Liver (tissue), 9 donors: ENCODE results near the gene FAN1. TPM values are rescaled to one million over a fixed set of nuclear protein-coding genes. Genes with fewer than 3 reads are reported as not detected.

ENCODE experiments used
- DNase-seq: peaks from one replicate; pipeline ENCODE4 v3.0.0-alpha.2; 2017; ENCODE audit warnings: low spot score
- H3K27ac ChIP-seq, 2 donors: one replicate each; pipeline ENCODE4 v1.7.0; 2013; ENCODE audit warnings: inconsistent platforms in 2 of 2, low read length in 2 of 2, control low read depth in 1 of 2, low read depth in 1 of 2, mild to moderate bottlenecking in 1 of 2
- H3K27me3 ChIP-seq, 4 donors: one replicate each; pipeline versions ENCODE4 v1.6.1 to v1.7.0; 2013; ENCODE audit warnings: low read length in 3 of 4, inconsistent platforms in 1 of 4, mild to moderate bottlenecking in 1 of 4, moderate library complexity in 1 of 4; ENCODE audit not compliant: control insufficient read depth in 4 of 4, insufficient read depth in 4 of 4
- H3K36me3 ChIP-seq, 4 donors: one replicate each; pipeline versions ENCODE4 v1.6.1 to v1.7.0; 2013; ENCODE audit warnings: low read length in 3 of 4, mild to moderate bottlenecking in 3 of 4, low read depth in 1 of 4, moderate library complexity in 1 of 4; ENCODE audit not compliant: control insufficient read depth in 4 of 4, insufficient read depth in 3 of 4
- H3K4me1 ChIP-seq, 4 donors: one replicate each; pipeline versions ENCODE4 v1.6.1 to v1.7.0; 2013; ENCODE audit warnings: low read length in 3 of 4, mild to moderate bottlenecking in 3 of 4, moderate library complexity in 1 of 4; ENCODE audit not compliant: control insufficient read depth in 4 of 4, insufficient read depth in 4 of 4
- H3K4me3 ChIP-seq, 3 donors: one replicate each; pipeline versions ENCODE4 v1.6.1 to v1.7.0; 2013; ENCODE audit warnings: low read length in 3 of 3, control low read depth in 1 of 3, low read depth in 1 of 3, mild to moderate bottlenecking in 1 of 3
- H3K9ac ChIP-seq, 2 donors: one replicate each; pipeline ENCODE4 v1.7.0; 2013; ENCODE audit warnings: low read length in 2 of 2, mild to moderate bottlenecking in 2 of 2, moderate library complexity in 2 of 2, control low read depth in 1 of 2, low read depth in 1 of 2
- H3K9me3 ChIP-seq, 4 donors: one replicate each; pipeline versions ENCODE4 v1.6.1 to v1.7.0; 2013; ENCODE audit warnings: low read length in 3 of 4; ENCODE audit not compliant: control insufficient read depth in 4 of 4
- ATF3 ChIP-seq: IDR thresholded peaks from 2 replicates; pipeline ENCODE4 v1.6.1; 2016; ENCODE audit warnings: antibody characterized with exemption
- CTCF ChIP-seq: fragments of 150-350 bp; IDR thresholded peaks from 2 replicates; pipeline ENCODE4 v1.5.1; 2017; ENCODE audit warnings: improper control_type of control experiment, low read depth, low read length; ENCODE audit not compliant: missing input control
- EGR1 ChIP-seq, 2 donors: IDR thresholded peaks; 2 replicates each; pipeline ENCODE4 v1.6.1; 2016 to 2018; ENCODE audit warnings: antibody characterized with exemption in 2 of 2, low read depth in 2 of 2
- FOXA1 ChIP-seq: IDR thresholded peaks from 2 replicates; pipeline ENCODE4 v1.6.1; 2016; ENCODE audit warnings: antibody characterized with exemption
- FOXA2 ChIP-seq: IDR thresholded peaks from 2 replicates; pipeline ENCODE4 v1.6.1; 2016; ENCODE audit warnings: antibody characterized with exemption
- GABPA ChIP-seq, 2 donors: IDR thresholded peaks in 1 of 2; conservative IDR thresholded peaks in 1 of 2; 2 replicates each; pipeline ENCODE4 v1.6.1; 2016; ENCODE audit warnings: antibody characterized with exemption in 2 of 2, mild to moderate bottlenecking in 1 of 2, moderate library complexity in 1 of 2
- HNF4A ChIP-seq, 2 donors: conservative IDR thresholded peaks; 2 replicates each; pipeline ENCODE4 v1.6.1; 2016; ENCODE audit warnings: antibody characterized with exemption in 2 of 2, mild to moderate bottlenecking in 2 of 2
- HNF4G ChIP-seq: IDR thresholded peaks from 2 replicates; pipeline ENCODE4 v1.6.1; 2016; ENCODE audit warnings: antibody characterized with exemption
- JUND ChIP-seq, 2 donors: IDR thresholded peaks; 2 replicates each; pipeline ENCODE4 v1.6.1; 2016; ENCODE audit warnings: antibody characterized with exemption in 2 of 2
- MAX ChIP-seq: IDR thresholded peaks from 2 replicates; pipeline ENCODE4 v1.6.1; 2016; ENCODE audit warnings: antibody characterized with exemption
- RAD21 ChIP-seq, 2 donors: IDR thresholded peaks; 2 replicates each; pipeline ENCODE4 v1.6.1; 2016; ENCODE audit warnings: antibody characterized with exemption in 2 of 2, mild to moderate bottlenecking in 2 of 2
- RXRA ChIP-seq, 2 donors: IDR thresholded peaks; 2 replicates each; pipeline ENCODE4 v1.6.1; 2017 to 2018; ENCODE audit warnings: antibody characterized with exemption in 2 of 2, mild to moderate bottlenecking in 1 of 2
- SP1 ChIP-seq: IDR thresholded peaks from 2 replicates; pipeline ENCODE4 v1.6.1; 2018; ENCODE audit warnings: antibody characterized with exemption, mild to moderate bottlenecking
- TAF1 ChIP-seq: conservative IDR thresholded peaks from 2 replicates; pipeline ENCODE4 v1.6.1; 2016; ENCODE audit warnings: antibody characterized with exemption, mild to moderate bottlenecking
- YY1 ChIP-seq: IDR thresholded peaks from 2 replicates; pipeline ENCODE4 v1.6.1; 2016; ENCODE audit warnings: antibody characterized with exemption, mild to moderate bottlenecking
- ZBTB33 ChIP-seq: IDR thresholded peaks from 2 replicates; pipeline ENCODE4 v1.6.1; 2016; ENCODE audit warnings: antibody characterized with exemption
- WGBS: extraction: QIAGEN DNeasy Blood & Tissue Kit; methylation state at CpG from one replicate; pipeline ENCODE4 v1.1.7; 2013; 5-methylcytosine and 5-hydroxymethylcytosine counted together
- polyA plus RNA-seq, 2 donors: library from polyadenylated mRNA; stranded (reverse) in 1 of 2; unstranded in 1 of 2; fragments of 200-250 nt in 1 of 2; fragments of >200 nt in 1 of 2; fragmentation: Nextera tagmentation in 1 of 2; extraction: Ambion mirVana in 1 of 2; gene quantifications; one replicate each; pipeline versions ENCODE4 v1.2.1 to v1.2.3, GENCODE V29; 2013 to 2015
- total RNA-seq, 2 donors: library from RNA; depleted of rRNA; stranded (reverse); fragments of >200 nt; gene quantifications; one replicate each; pipeline ENCODE4 v1.2.3, GENCODE V29; 2014
- donor health status: healthy.
- donor health status: healthy.
- donor health status: healthy.
- donor health status: healthy.
- donor health status: healthy.

Gene FAN1
- total and polyA plus RNA-seq, 4 donors, result 5.2 to 17.1 (median 7.5) TPM

- no peaks in the 10 kb centered on the region for H3K27me3 ChIP-seq
- H3K9me3 ChIP-seq, result no peaks in the 10 kb centered on the region
- no peak overlapping the region for H3K4me3 ChIP-seq
- no peak for TF ChIP-seq FOXA1
- TF ChIP-seq JUND (IDR thresholded peaks at IDR 0.05), result no peak
- no peak for TF ChIP-seq CTCF
- no peak for TF ChIP-seq FOXA2
- no peak for TF ChIP-seq RAD21 (IDR thresholded peaks at IDR 0.05)
- TF ChIP-seq SP1, result no peak
- TF ChIP-seq HNF4A (conservative IDR thresholded peaks at IDR 0.05), result no peak
- TF ChIP-seq EGR1 (IDR thresholded peaks at IDR 0.05; ENCODE audit: low read depth in 2 of 2), result no peak
- TF ChIP-seq ZBTB33, result no peak
- no peak for TF ChIP-seq MAX
- no peak for TF ChIP-seq TAF1
- TF ChIP-seq YY1, result no peak
- TF ChIP-seq RXRA (IDR thresholded peaks at IDR 0.05), result no peak
- no peak for TF ChIP-seq HNF4G
- TF ChIP-seq GABPA (IDR thresholded peaks at IDR 0.05 in 1 of 2, conservative IDR thresholded peaks at IDR 0.05 in 1 of 2), result no peak
- H3K4me1 ChIP-seq, result no peaks in the 10 kb centered on the region
- no peak overlapping the region for H3K9ac ChIP-seq
- H3K27ac ChIP-seq, result no peak overlapping the region
- DNase-seq, result no peak
- 90% methylated on average over 3 of the region's 3 CpGs for WGBS
- H3K36me3 ChIP-seq, result peaks cover 3 to 52% (median 44%) of the 10 kb centered on the region in 4 donors
Measured at GRCh38 chr15:30963681-30964080, 60.0 kb downstream of the FAN1 start.

GRCh38 chr15:30969724-30970123, 66.0 kb downstream of the FAN1 start:
- WGBS, result 98% methylated on average over 2 of the region's 2 CpGs
- no peak overlapping the region for H3K27ac ChIP-seq

More at GRCh38 chr15:30969724-30970123, 66.0 kb downstream of the FAN1 start:
- TF ChIP-seq FOXA2 (no peak), YY1 (no peak), ATF3 (no peak), HNF4G (no peak), RXRA (IDR thresholded peaks at IDR 0.05) (no peak)
- Histone ChIP-seq H3K4me1 (no peaks in the 10 kb centered on the region), H3K9ac (no peak overlapping the region), H3K27me3 (no peaks in the 10 kb centered on the region), H3K9me3 (no peaks in the 10 kb centered on the region), H3K36me3 (peaks cover 3 to 45% (median 36%) of the 10 kb centered on the region in 4 donors), H3K4me3 (no peak overlapping the region)
- no peak for DNase-seq
